Pancreas (tissue), 10 donors: ENCODE results near the gene ARHGEF26. TPM values are rescaled to one million over a fixed set of nuclear protein-coding genes. Genes with fewer than 3 reads are reported as not detected.

Experiments used
- ATAC-seq, 4 donors: fragments of 200-7000 bp; cut with Tn5 transposase; one replicate each; pipeline versions ENCODE4 v1.8.0 to v1.9.1; 2020; ENCODE audit warnings: mild to moderate bottlenecking in 4 of 4, moderate library complexity in 4 of 4
- DNase-seq, 6 donors: peaks; one replicate each; pipeline ENCODE4 v3.0.0-alpha.2; 2020
- FAIRE-seq: peaks from 2 replicates; lab custom pipeline; 2012; peaks lifted over from hg19 to GRCh38; lab: Jason Lieb, UNC
- H3K27ac ChIP-seq, 4 donors: fragments of 200-600 bp; sonication (generic); 1 replicate in 3 of 4; 2 replicates in 1 of 4; pipeline versions ENCODE4 v1.5.0 to v1.8.0; 2020
- H3K27me3 ChIP-seq, 4 donors: fragments of 200-600 bp; one replicate each; pipeline ENCODE4 v1.8.0; 2021
- H3K36me3 ChIP-seq, 3 donors: fragments of 200-600 bp; sonication (generic) in 1 of 3; one replicate each; pipeline versions ENCODE4 v1.5.0 to v1.8.0; 2020 to 2021
- H3K4me1 ChIP-seq, 3 donors: fragments of 200-600 bp; one replicate each; pipeline ENCODE4 v1.8.0; 2021
- H3K4me3 ChIP-seq, 4 donors: fragments of 200-600 bp; sonication (generic) in 2 of 4; one replicate each; pipeline versions ENCODE4 v1.5.0 to v1.8.0; 2020 to 2021
- H3K9me3 ChIP-seq, 4 donors: fragments of 200-600 bp; one replicate each; pipeline ENCODE4 v1.8.0; 2021
- WGBS, 2 donors: extraction: QIAGEN DNeasy Blood & Tissue Kit; methylation state at CpG; one replicate each; pipeline ENCODE4 v1.1.7; 2013; 5-methylcytosine and 5-hydroxymethylcytosine counted together
- intact Hi-C, 3 donors: fragments of 100-400 bp; cut with DNase I; formaldehyde crosslinking; loops; one replicate each; pipeline versions ENCODE4 v1.11.1 to v1.14.2; 2022
- polyA plus RNA-seq, 2 donors: library from polyadenylated mRNA; stranded (reverse); fragments of 200-250 nt; gene quantifications; one replicate each; pipeline ENCODE4 v1.2.3, GENCODE V29; 2013
- total RNA-seq, 6 donors: library from RNA; stranded (reverse); fragmentation: NEBNext Ultra II Directional in 4 of 6; extraction: Animal tissue kit (Norgen Biotek cat#: 25700) in 4 of 6; gene quantifications; one replicate each; pipeline versions ENCODE4 v1.2.1 to v1.2.4, GENCODE V29; 2021 to 2023
- TF ChIP-seq, protein P1 (sequence below), 4 donors: fragments of 200-600 bp; sonication (generic) in 3 of 4; IDR thresholded peaks; one replicate each; pipeline versions ENCODE4 v1.5.0 to v1.8.0; 2021; ENCODE audit warnings: antibody characterized with exemption in 4 of 4
- donor health status: healthy with polysubstance abuse.
- donor health status: DM: no; HTN: no; CAD: no; lungs with moderate emphysema.
- donor health status: DM: no; HTN: no; CAD: no.
- donor health status: control.
- donor health status: control.
- donor health status: Bipolar disorder and iron deficiency.
- donor health status: DM: yes; HTN: yes; CAD: no.
- donor health status: DM: no; HTN: no; CAD: no.
- donor health status: DM: no; HTN: no; CAD: no.
- donor health status: DM: yes; HTN: yes; CAD: no.

The ARHGEF26 gene
- total and polyA plus RNA-seq, 8 donors, result 2.7 to 6.5 (median 4.9) TPM

GRCh38 chr3:154175041-154175440, 53.9 kb downstream of the ARHGEF26 start:
- TF ChIP-seq, protein P1, sequence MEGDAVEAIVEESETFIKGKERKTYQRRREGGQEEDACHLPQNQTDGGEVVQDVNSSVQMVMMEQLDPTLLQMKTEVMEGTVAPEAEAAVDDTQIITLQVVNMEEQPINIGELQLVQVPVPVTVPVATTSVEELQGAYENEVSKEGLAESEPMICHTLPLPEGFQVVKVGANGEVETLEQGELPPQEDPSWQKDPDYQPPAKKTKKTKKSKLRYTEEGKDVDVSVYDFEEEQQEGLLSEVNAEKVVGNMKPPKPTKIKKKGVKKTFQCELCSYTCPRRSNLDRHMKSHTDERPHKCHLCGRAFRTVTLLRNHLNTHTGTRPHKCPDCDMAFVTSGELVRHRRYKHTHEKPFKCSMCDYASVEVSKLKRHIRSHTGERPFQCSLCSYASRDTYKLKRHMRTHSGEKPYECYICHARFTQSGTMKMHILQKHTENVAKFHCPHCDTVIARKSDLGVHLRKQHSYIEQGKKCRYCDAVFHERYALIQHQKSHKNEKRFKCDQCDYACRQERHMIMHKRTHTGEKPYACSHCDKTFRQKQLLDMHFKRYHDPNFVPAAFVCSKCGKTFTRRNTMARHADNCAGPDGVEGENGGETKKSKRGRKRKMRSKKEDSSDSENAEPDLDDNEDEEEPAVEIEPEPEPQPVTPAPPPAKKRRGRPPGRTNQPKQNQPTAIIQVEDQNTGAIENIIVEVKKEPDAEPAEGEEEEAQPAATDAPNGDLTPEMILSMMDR (IDR thresholded peaks at IDR 0.05), result no peak
- Histone ChIP-seq H3K27ac (no peak overlapping the region), H3K27me3 (no peaks in the 10 kb centered on the region), H3K4me3 (no peak overlapping the region), H3K4me1 (peaks cover 0 to 2% (median 0%) of the 10 kb centered on the region in 3 donors), H3K9me3 (no peaks in the 10 kb centered on the region), H3K36me3 (no peaks in the 10 kb centered on the region)
- ATAC-seq, result no peak
- DNase-seq, result no peak
- 89 to 93% methylated on average over 3 of the region's 3 CpGs for WGBS, 2 donors
- no peak for FAIRE-seq
- intact Hi-C loops, result no loop called here

- peaks cover 0 to under 1% (median 0%) of the 10 kb centered on the region in 3 donors for H3K4me1 ChIP-seq
- no peak for ATAC-seq
- TF ChIP-seq, protein P1 (IDR thresholded peaks at IDR 0.05), result no peak
- no peak overlapping the region for H3K4me3 ChIP-seq
- intact Hi-C loops, result no loop called here
- no peaks in the 10 kb centered on the region for H3K9me3 ChIP-seq
- H3K36me3 ChIP-seq, result no peaks in the 10 kb centered on the region
- no peak for DNase-seq
- no peak for FAIRE-seq
- no peak overlapping the region for H3K27ac ChIP-seq
- H3K27me3 ChIP-seq, result no peaks in the 10 kb centered on the region
- 67 to 71% methylated on average over 2 of the region's 2 CpGs for WGBS, 2 donors
Measured at GRCh38 chr3:154176036-154176435, 54.8 kb downstream of the ARHGEF26 start.

DNA sequence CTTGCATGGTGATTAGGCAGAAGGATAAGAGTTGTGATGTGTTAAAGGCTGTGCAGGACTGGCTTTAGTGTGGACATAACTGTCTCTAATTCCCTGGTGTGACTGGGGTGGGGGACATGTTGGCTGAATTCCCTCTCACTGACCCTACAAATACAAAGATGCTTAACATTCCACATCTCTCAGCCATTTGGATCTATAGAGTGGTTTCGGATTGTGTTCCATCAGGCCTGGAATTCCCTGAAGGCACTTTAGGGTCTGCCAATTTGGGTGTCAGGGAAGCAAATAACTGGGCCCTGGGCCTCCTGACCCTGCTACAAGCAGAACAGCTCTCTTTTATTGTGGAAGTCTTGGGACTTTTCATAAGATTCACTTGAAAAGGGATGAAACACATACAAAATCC, 56.2 kb downstream of the ARHGEF26 start:
- no peak for FAIRE-seq
- no peak overlapping the region for H3K27ac ChIP-seq
- WGBS, 2 donors, result 100% methylated on average over 1 of the region's 1 CpG
- TF ChIP-seq, protein P1 (IDR thresholded peaks at IDR 0.05), result no peak
- no peaks in the 10 kb centered on the region for H3K9me3 ChIP-seq
- intact Hi-C loops, result no loop called here
- ATAC-seq, result no peak
- DNase-seq, result no peak
- H3K4me1 ChIP-seq, result peaks cover 0 to 7% (median 0%) of the 10 kb centered on the region in 3 donors
- no peak overlapping the region for H3K4me3 ChIP-seq
- no peaks in the 10 kb centered on the region for H3K27me3 ChIP-seq
- H3K36me3 ChIP-seq, result no peaks in the 10 kb centered on the region

GRCh38 chr3:154178172-154178571, 57.0 kb downstream of the ARHGEF26 start:
- Histone ChIP-seq H3K36me3 (no peaks in the 10 kb centered on the region), H3K27me3 (no peaks in the 10 kb centered on the region), H3K4me1 (peaks cover 0 to 7% (median 0%) of the 10 kb centered on the region in 3 donors), H3K4me3 (no peak overlapping the region), H3K27ac (no peak overlapping the region), H3K9me3 (no peaks in the 10 kb centered on the region)
- no peak for DNase-seq
- ATAC-seq, result no peak
- FAIRE-seq, result no peak
- TF ChIP-seq, protein P1 (IDR thresholded peaks at IDR 0.05), result no peak
- intact Hi-C loops, result no loop called here
- 82 to 84% methylated on average over 3 of the region's 3 CpGs for WGBS, 2 donors

DNA sequence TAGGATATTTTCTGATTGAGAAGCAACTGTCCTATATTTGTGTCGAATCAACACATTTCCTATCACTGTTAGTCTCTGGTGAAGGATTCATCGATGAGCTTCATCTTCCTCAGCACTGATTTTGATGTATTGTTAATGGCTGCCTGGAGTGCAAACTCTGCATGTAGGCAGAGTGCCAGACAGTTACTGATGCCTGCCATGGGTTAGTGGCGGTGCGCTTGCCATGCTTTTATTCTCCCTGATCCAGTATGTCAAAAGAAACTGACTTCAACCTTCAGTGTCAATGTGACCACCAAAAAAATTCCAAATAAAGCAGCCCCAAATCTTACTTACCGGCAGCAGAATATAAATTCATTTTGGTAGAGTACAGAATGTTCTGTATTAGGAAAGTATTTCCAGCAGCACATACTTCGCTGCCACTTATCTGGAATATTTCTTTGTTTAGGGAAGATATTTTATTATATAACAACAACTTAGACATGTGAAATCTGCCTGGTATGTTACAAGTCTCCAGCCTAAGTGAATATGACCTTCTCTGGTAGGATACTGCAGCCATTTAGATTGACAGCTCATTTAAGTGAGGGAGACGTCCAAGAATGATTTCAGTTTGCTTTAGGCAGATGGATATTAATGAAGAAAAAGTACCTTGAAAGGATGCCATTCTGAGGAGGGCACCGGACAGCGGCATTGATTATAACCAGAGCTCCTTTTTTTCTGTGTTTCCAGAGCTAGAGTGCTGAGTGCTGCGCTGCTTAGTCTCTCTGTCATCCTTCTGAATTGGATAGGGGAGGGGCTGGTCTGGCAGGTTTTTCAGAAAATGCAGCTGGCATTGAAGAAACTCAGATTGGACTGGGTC, 59.9 kb downstream of the ARHGEF26 start:
- Histone ChIP-seq H3K27me3 (no peaks in the 10 kb centered on the region), H3K4me1 (peaks cover 0 to 7% (median 0%) of the 10 kb centered on the region in 3 donors), H3K36me3 (no peaks in the 10 kb centered on the region), H3K4me3 (no peak overlapping the region), H3K27ac (no peak overlapping the region), H3K9me3 (no peaks in the 10 kb centered on the region)
- intact Hi-C loops, result no loop called here
- no peak for DNase-seq
- ATAC-seq, result peak in 1 of 4 donors; percentile 60
- FAIRE-seq, result no peak
- TF ChIP-seq, protein P1 (IDR thresholded peaks at IDR 0.05), result no peak
- WGBS, 2 donors, result 58 to 63% methylated on average over 10 of the region's 10 CpGs
